Ascending aorta (tissue), 2 donors: ENCODE measurements around the gene UFC1. TPM values are rescaled to one million over a fixed set of nuclear protein-coding genes. Genes with fewer than 3 reads are reported as not detected.

ENCODE experiments used
- DNase-seq, 2 donors: peaks; one replicate each; pipeline ENCODE4 v3.0.0-alpha.2; 2019; ENCODE audit warnings: low spot score in 2 of 2
- H3K27ac ChIP-seq, 2 donors: fragments of 200-600 bp; sonication (generic); one replicate each; pipeline ENCODE4 v1.5.1; 2016 to 2017; ENCODE audit warnings: mild to moderate bottlenecking in 1 of 2
- H3K27me3 ChIP-seq: fragments of 200-600 bp; sonication (generic); one replicate; pipeline ENCODE4 v1.5.1; 2017
- H3K36me3 ChIP-seq, 2 donors: fragments of 200-600 bp; sonication (generic); one replicate each; pipeline ENCODE4 v1.5.1; 2016
- H3K4me1 ChIP-seq, 2 donors: fragments of 200-600 bp; sonication (generic); one replicate each; pipeline ENCODE4 v1.5.1; 2016 to 2017; ENCODE audit warnings: mild to moderate bottlenecking in 1 of 2
- H3K4me3 ChIP-seq, 2 donors: fragments of 200-600 bp; sonication (generic); one replicate each; pipeline ENCODE4 v1.5.1; 2016 to 2017; ENCODE audit warnings: mild to moderate bottlenecking in 1 of 2
- H3K9me3 ChIP-seq, 2 donors: fragments of 200-600 bp; sonication (generic); one replicate each; pipeline ENCODE4 v1.5.1; 2016
- intact Hi-C: fragments of 100-400 bp; cut with DNase I; formaldehyde crosslinking; loops from one replicate; pipeline ENCODE4 v1.15.1; 2023
- total RNA-seq: library from RNA; depleted of rRNA; stranded (reverse); fragments of >200 nt; gene quantifications from one replicate; pipeline ENCODE4 v1.1.0, GENCODE V29; 2016
- TF ChIP-seq, protein P1 (sequence below), 3 experiments: fragments of 200-600 bp in 2 of 3; fragments of 450-650 bp in 1 of 3; sonication (generic) in 2 of 3; IDR thresholded peaks; one replicate each; pipeline ENCODE4 v1.5.1; 2016 to 2019; ENCODE audit warnings: antibody characterized with exemption in 3 of 3, mild to moderate bottlenecking in 1 of 3, moderate library complexity in 1 of 3

Gene UFC1
- total RNA-seq, 1 donor from 2014 or later, result 3.3 TPM

DNA sequence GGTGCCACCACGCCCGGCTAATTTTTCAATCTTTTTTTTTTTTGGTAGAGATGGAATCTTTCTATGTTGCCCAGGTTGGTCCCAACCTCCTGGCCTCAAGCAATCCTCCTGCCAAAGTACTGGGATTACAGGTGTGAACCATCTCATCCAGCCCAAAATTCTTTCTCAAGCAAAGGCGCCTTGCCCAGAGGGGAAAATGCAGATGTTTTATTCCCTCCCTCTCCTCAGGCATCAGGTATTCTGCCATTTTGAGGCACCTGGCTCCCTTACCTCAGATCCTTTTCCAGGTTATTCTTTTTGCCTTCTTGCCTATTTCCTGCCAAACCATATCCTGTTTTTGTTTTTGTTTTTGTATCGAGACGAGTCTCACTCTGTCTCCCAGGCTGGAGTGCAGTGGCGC, 34.6 kb downstream of the UFC1 start:
- intact Hi-C loops, result no loop called here
- TF ChIP-seq, protein P1, sequence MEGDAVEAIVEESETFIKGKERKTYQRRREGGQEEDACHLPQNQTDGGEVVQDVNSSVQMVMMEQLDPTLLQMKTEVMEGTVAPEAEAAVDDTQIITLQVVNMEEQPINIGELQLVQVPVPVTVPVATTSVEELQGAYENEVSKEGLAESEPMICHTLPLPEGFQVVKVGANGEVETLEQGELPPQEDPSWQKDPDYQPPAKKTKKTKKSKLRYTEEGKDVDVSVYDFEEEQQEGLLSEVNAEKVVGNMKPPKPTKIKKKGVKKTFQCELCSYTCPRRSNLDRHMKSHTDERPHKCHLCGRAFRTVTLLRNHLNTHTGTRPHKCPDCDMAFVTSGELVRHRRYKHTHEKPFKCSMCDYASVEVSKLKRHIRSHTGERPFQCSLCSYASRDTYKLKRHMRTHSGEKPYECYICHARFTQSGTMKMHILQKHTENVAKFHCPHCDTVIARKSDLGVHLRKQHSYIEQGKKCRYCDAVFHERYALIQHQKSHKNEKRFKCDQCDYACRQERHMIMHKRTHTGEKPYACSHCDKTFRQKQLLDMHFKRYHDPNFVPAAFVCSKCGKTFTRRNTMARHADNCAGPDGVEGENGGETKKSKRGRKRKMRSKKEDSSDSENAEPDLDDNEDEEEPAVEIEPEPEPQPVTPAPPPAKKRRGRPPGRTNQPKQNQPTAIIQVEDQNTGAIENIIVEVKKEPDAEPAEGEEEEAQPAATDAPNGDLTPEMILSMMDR (IDR thresholded peaks at IDR 0.05), result no peak

DNA sequence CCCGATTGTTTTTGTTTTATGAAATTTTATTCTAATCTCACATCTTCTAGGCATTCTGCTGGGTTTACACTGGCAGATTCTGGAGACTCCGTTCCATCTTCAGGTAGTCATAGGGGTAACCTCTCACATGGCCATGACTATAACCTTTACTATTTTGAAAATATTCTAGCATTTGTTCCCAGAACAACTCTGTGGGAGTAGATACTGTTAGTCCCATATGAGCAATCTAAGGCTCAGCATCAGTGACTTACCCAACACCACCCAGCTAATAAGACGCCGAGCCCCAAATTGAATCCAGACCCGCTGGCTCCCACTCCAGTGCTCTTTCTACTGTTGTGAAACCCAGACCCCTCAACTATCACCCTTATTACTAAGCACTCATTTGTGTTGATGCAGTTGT, 35.3 kb downstream of the UFC1 start:
- H3K4me1 ChIP-seq, result no peaks in the 10 kb centered on the region
- DNase-seq, result no peak
- H3K27me3 ChIP-seq, result no peaks in the 10 kb centered on the region
- H3K27ac ChIP-seq, result no peak overlapping the region
- intact Hi-C loops, result no loop called here
- no peaks in the 10 kb centered on the region for H3K9me3 ChIP-seq
- TF ChIP-seq, protein P1 (IDR thresholded peaks at IDR 0.05), result no peak
- no peaks in the 10 kb centered on the region for H3K36me3 ChIP-seq
- H3K4me3 ChIP-seq, result no peak overlapping the region

More for the DNA sequence above, 34.6 kb downstream of the UFC1 start:
- H3K27me3 ChIP-seq, result no peaks in the 10 kb centered on the region
- no peaks in the 10 kb centered on the region for H3K4me1 ChIP-seq
- H3K9me3 ChIP-seq, result no peaks in the 10 kb centered on the region
- no peak overlapping the region for H3K27ac ChIP-seq
- no peak overlapping the region for H3K4me3 ChIP-seq
- no peak for DNase-seq
- no peaks in the 10 kb centered on the region for H3K36me3 ChIP-seq

DNA sequence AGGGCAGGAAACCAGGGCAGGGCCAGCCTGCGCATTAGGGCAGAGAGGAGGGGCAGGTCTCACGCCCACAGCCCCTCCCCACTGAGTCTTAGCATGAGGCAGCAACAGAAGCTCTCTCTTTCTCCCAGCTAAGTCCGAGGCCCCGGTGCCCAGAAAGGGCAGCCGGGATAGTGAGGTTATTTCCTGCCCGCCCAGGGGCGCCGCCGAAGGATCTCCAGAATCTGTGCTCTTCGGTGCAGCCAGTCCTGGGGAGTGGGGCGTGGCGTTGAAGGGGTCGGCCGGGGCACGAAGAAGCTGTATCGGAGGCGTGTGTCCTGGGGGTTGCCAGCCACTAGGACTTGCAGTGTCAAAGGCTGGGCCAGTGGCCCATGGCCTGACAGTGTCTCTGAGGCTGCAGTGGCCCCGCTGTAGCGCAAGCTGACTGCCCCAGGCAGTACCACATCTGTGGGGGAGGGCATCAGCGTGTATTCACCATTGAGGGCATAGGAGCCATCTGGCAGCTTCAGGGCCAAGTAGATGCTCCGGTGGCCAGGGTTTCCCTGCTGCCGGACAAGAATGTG, 37.3 kb downstream of the UFC1 start:
- H3K4me3 ChIP-seq, result no peak overlapping the region
- intact Hi-C loops, result no loop called here
- TF ChIP-seq, protein P1 (IDR thresholded peaks at IDR 0.05), result no peak
- no peaks in the 10 kb centered on the region for H3K36me3 ChIP-seq
- no peaks in the 10 kb centered on the region for H3K9me3 ChIP-seq
- H3K27ac ChIP-seq, result no peak overlapping the region
- no peak for DNase-seq
- H3K27me3 ChIP-seq, result no peaks in the 10 kb centered on the region
- H3K4me1 ChIP-seq, result no peaks in the 10 kb centered on the region

DNA sequence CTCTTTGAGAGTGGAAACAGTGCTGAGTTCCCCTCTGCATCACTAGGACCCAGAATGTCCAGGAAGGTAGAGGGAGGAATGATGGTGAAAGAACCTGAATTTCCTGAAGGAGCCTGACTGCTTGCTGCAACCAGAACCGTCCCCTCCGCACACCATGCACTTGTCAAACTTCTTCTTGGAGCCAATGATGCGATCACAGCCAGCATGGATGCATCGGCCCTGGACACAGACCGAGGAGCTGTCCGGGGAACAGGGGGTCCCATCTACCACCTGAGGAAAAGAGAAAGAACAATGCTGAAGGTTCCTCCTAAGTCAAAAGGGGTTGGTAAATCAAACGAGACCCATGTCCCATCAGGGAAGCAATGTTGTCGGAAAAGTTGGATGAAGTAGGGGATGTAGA, 38.2 kb downstream of the UFC1 start:
- Histone ChIP-seq H3K27ac (no peak overlapping the region), H3K4me1 (no peaks in the 10 kb centered on the region), H3K27me3 (no peaks in the 10 kb centered on the region), H3K36me3 (no peaks in the 10 kb centered on the region), H3K4me3 (no peak overlapping the region), H3K9me3 (no peaks in the 10 kb centered on the region)
- intact Hi-C loops, result no loop called here
- no peak for DNase-seq
- TF ChIP-seq, protein P1 (IDR thresholded peaks at IDR 0.05), result no peak

DNA sequence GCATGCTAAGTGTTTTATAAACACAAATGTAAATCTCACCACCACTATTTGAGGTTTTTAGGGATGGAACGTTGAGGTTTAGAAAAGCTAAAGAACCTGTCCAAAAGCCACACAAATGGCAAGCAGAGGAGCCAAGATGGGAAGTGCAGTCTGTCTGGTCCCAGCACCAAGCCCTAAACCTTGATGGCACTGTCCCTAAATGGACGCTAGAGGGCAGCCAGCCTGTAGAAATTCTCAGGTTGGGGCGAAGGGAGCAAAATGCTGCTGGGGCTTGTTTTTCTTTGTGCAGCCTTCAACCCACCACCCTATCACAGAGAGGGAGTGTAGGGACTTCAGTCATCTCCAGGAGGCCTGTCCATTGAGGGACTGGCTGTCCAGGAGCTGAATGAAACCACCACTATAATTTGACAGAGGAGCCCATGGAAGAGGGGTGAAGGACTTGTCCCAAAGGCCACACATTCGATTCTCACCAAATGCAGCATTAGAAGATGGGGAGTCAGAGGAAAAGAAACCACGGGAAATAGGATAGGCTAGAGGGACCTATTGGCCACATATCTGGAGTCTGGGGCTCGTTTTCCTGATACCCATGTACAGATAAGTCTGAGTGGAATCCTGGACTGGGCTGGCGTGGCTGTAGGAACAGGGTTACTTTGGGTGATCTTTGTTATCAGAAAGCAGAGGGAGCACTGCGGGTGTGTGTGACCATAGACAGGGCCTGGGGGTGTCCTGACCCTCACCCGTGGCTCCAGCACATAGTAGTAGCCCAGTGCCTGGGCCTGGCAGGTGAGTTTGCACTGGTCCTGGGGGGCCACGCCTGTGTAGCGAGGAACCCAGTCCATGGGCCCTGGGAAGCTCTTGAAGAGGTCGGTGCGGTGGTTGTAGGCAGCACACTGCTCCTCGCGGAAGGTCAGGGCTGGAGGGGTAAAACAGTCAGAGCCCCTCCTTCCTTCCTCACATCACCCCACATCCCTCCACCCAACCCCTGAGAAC, 39.0 kb downstream of the UFC1 start:
- Histone ChIP-seq H3K27me3 (no peaks in the 10 kb centered on the region), H3K9me3 (no peaks in the 10 kb centered on the region), H3K4me1 (peaks cover 0 to under 1% of the 10 kb centered on the region in 2 donors), H3K36me3 (no peaks in the 10 kb centered on the region), H3K27ac (no peak overlapping the region), H3K4me3 (no peak overlapping the region)
- no peak for DNase-seq
- TF ChIP-seq, protein P1 (IDR thresholded peaks at IDR 0.05), result peak; percentile 71 to 90 (median 78)
- intact Hi-C loops, result no loop called here
